HepG2 (cell line): ENCODE results near the gene EIF6. TPM values are rescaled to one million over a fixed set of nuclear protein-coding genes. Genes with fewer than 3 reads are reported as not detected.

Experiments
- ATAC-seq: fragments of 200-7000 bp; cut with Tn5 transposase; 3 replicates; pipeline ENCODE4 v1.9.1; 2020; ENCODE audit warnings: mild to moderate bottlenecking, moderate library complexity
- BruUV-seq: library from RNA; stranded (reverse); fragments of 400-500 nt; replicated peaks from 2 replicates; lab custom pipeline; 2021; lab: Mats Ljungman, UMichigan
- CTCF ChIA-PET: fragments of 300-600 bp; formaldehyde crosslinking; extraction: SDS; loops from one replicate; lab custom pipeline; 2021; ENCODE audit warnings: low total read pairs, inconsistent platforms, low intra/inter-chr PET ratio; lab: Yijun Ruan, JAX
- POLR2A ChIA-PET: fragments of 350-600 bp; sonication (Branson Sonifier 250); formaldehyde crosslinking; loops from one replicate; lab custom pipeline; 2020; ENCODE audit warnings: antibody characterized with exemption, inconsistent platforms; lab: Yijun Ruan, JAX
- DNase-seq: peaks from one replicate; pipeline ENCODE4 v3.0.0-alpha.2; 2015; ENCODE audit warnings: low spot score
- FAIRE-seq: peaks from 3 replicates; lab custom pipeline; 2011; peaks lifted over from hg19 to GRCh38; lab: Jason Lieb, UNC
- H2AFZ ChIP-seq: one replicate; pipeline ENCODE4 v1.6.1; 2011; ENCODE audit warnings: low read length, inconsistent platforms
- H3K27ac ChIP-seq: fragments of 300-600 bp; 3 replicates; pipeline ENCODE4 v1.8.0; 2011; ENCODE audit warnings: mixed run types, mild to moderate bottlenecking, mixed read lengths, low read length, inconsistent platforms; ENCODE audit not compliant: insufficient read depth; ENCODE audit errors: extremely low read length
- H3K27me3 ChIP-seq, 2 experiments: fragments of 200-600 bp in 1 of 2; 2 replicates in 1 of 2; 3 replicates in 1 of 2; pipeline versions ENCODE4 v1.6.0 to v1.8.0; 2011; ENCODE audit warnings: low read length in 2 of 2, mild to moderate bottlenecking in 2 of 2, moderate library complexity in 2 of 2, inconsistent platforms in 1 of 2; ENCODE audit not compliant: insufficient read depth in 2 of 2, control insufficient read depth in 1 of 2
- H3K36me3 ChIP-seq, 2 experiments: fragments of 200-600 bp in 1 of 2; replicated peaks in 1 of 2; 2 replicates in 1 of 2; 3 replicates in 1 of 2; pipeline versions ENCODE4 v1.5.1 to v1.8.0; 2011; ENCODE audit warnings: low read length in 2 of 2, inconsistent platforms in 1 of 2; ENCODE audit not compliant: insufficient read depth in 2 of 2, control insufficient read depth in 1 of 2
- H3K4me1 ChIP-seq: 2 replicates; pipeline ENCODE4 v1.5.1; 2012; ENCODE audit warnings: low read length, inconsistent platforms; ENCODE audit not compliant: insufficient read depth
- H3K4me2 ChIP-seq: 2 replicates; pipeline ENCODE4 v1.6.0; 2011; ENCODE audit warnings: low read depth, low read length, inconsistent platforms
- H3K4me3 ChIP-seq, 3 experiments: fragments of 200-600 bp in 1 of 3; sonication (generic), shearing (Covaris generic) in 1 of 3; replicated peaks in 1 of 3; 2 replicates each; pipeline ENCODE4 v1.5.1; 2011 to 2016; ENCODE audit warnings: low read length in 3 of 3, inconsistent platforms in 2 of 3, low read depth in 2 of 3, mild to moderate bottlenecking in 2 of 3, control low read depth in 1 of 3, mixed read lengths in 1 of 3; ENCODE audit not compliant: insufficient read depth in 1 of 3
- H3K79me2 ChIP-seq: one replicate; pipeline ENCODE4 v1.6.1; 2011; ENCODE audit warnings: low read length, inconsistent platforms; ENCODE audit not compliant: insufficient read depth
- H3K9ac ChIP-seq: 2 replicates; pipeline ENCODE4 v1.6.0; 2011; ENCODE audit warnings: mild to moderate bottlenecking, low read depth, low read length, inconsistent platforms; ENCODE audit not compliant: insufficient read depth
- H3K9me3 ChIP-seq: 2 replicates; pipeline ENCODE4 v1.5.1; 2012; ENCODE audit warnings: mild to moderate bottlenecking, low read length
- H4K20me1 ChIP-seq: 2 replicates; pipeline ENCODE4 v1.6.0; 2011; ENCODE audit warnings: inconsistent platforms, mild to moderate bottlenecking, low read length, moderate library complexity; ENCODE audit not compliant: insufficient read depth
- ZNF407 ChIP-seq: sonication (generic); formaldehyde crosslinking; IDR thresholded peaks from one replicate; pipeline ENCODE4 v1.5.1; 2020; ENCODE audit warnings: mild to moderate bottlenecking, missing genetic modification reagents; ENCODE audit errors: not compliant biosample characterization
- WGBS: methylation state at CpG from one replicate; pipeline ENCODE4 v1.1.6; 2017; ENCODE audit warnings: low lambda C conversion rate; 5-methylcytosine and 5-hydroxymethylcytosine counted together
- in situ Hi-C: cut with HindIII; loops from 2 replicates; pipeline ENCODE4 v1.10.0; 2017; ENCODE audit warnings: low pct_unique_long_range_greater_than_20kb; ENCODE audit not compliant: extremely low pct_ligation_motif_present
- intact Hi-C: fragments of 100-400 bp; cut with micrococcal nuclease; formaldehyde crosslinking; loops from one replicate; pipeline ENCODE4 v1.10.0; 2022; ENCODE audit not compliant: unreplicated experiment
- polyA plus RNA-seq, 8 experiments: library from polyadenylated mRNA; depleted of rRNA in 3 of 8; stranded (reverse) in 7 of 8; unstranded in 1 of 8; fragments of >200 nt; fragmentation: Illumina TruSeq in 4 of 8; extraction: Trizol in 4 of 8; gene quantifications; 2 replicates each; pipeline versions ENCODE4 v1.2.1 to v1.2.3, GENCODE V29; 2011 to 2016; ENCODE audit warnings: low read depth in 4 of 8, missing spikeins in 1 of 8, mixed read lengths in 1 of 8; ENCODE audit not compliant: insufficient read depth in 1 of 8
- total RNA-seq, 5 experiments: library from RNA; depleted of rRNA; stranded (reverse); fragments of >200 nt; fragmentation: Illumina TruSeq; extraction: Trizol; gene quantifications; 2 replicates each; pipeline ENCODE4 v1.2.3, GENCODE V29; 2016; ENCODE audit warnings: low read depth in 1 of 5

EIF6 gene
- total and polyA plus RNA-seq, 2 of the 13 experiments (the other 11 are each of a cell fraction or from before 2014, with no cell fraction given): 462 to 466 TPM

DNA sequence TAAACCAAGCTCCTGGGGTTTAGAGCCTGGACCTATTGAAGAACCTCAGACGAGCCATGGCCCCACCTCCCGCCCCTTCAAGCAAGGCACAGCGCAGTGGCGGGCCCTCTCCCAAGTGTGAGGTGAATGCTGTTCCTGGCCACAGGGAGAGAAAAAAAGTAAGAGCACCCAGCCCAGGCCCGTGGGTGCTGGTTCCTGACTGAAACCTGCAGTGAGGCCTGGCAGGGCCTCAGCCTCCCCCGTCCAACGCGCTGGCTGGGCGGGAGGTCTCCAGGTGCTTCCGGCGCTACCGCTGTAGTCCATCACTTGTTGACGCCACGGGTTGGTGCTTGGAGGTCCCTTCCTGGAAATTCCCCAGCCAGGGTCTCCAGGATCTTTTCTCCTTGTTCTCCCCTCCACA lies 13.2 kb upstream of the EIF6 start:
- intact Hi-C loops: no loop called here
- Histone ChIP-seq H3K9ac (no peak overlapping the region), H3K9me3 (no peaks in the 10 kb centered on the region), H3K4me1 (peaks cover 39% of the 10 kb centered on the region), H3K79me2 (no peaks in the 10 kb centered on the region), H3K4me2 (no peak overlapping the region)
- BruUV-seq: no TSS peak
- CTCF ChIA-PET: no interaction called here
- no peak for TF ChIP-seq ZNF407 (CRISPR knock-in tag)
- TF ChIP-seq, all 625 proteins: peak for 0
- H2AFZ ChIP-seq: no peak overlapping the region
- no peak for DNase-seq
- peaks cover 0 to 3% of the 10 kb centered on the region in 2 experiments; a peak in 1 of 5 replicates for H3K36me3 ChIP-seq
- POLR2A ChIA-PET: interaction anchor here (2.3 to 3.3 kb wide), 3 partner anchors 9 to 14 kb away, joined by 7 to 19 read pairs (median 10); partner anchors contain the start of gene EIF6
- WGBS: 72% methylated on average over 14 of the region's 14 CpGs
- peaks cover 5 to 33% of the 10 kb centered on the region in 2 experiments for H3K27me3 ChIP-seq
- in situ Hi-C loops: loop anchor here (5.0 kb wide), 1 partner anchor 35 kb away; no protein-coding TSS in a partner anchor
- no peak overlapping the region for H3K27ac ChIP-seq
- FAIRE-seq: no peak
- H3K4me3 ChIP-seq: no peak overlapping the region
- ATAC-seq: peak; percentile 1; the same call in 1 of the 3 replicates
- H4K20me1 ChIP-seq: no peaks in the 10 kb centered on the region
